Mesenchymal stem cell (in vitro differentiated cells and primary cell): Measurements from ENCODE around the gene STATH. TPM values are rescaled to one million over a fixed set of nuclear protein-coding genes. Genes with fewer than 3 reads are reported as not detected.

Experiments
- DNase-seq: peaks from one replicate; pipeline ENCODE4 v3.0.0-alpha.2; 2013
- H2AFZ ChIP-seq: one replicate; pipeline ENCODE4 v1.6.1; 2013; ENCODE audit warnings: low read depth, mild to moderate bottlenecking, control low read depth, inconsistent platforms, low read length, moderate library complexity
- H2AK5ac ChIP-seq: 2 replicates; pipeline ENCODE4 v1.6.1; 2013; ENCODE audit warnings: low read length, moderate library complexity, mild to moderate bottlenecking, inconsistent platforms; ENCODE audit not compliant: severe bottlenecking
- H2BK120ac ChIP-seq: one replicate; pipeline ENCODE4 v1.6.1; 2013; ENCODE audit warnings: low read depth, mild to moderate bottlenecking, inconsistent platforms, low read length, moderate library complexity
- H2BK12ac ChIP-seq, 2 experiments: one replicate each; pipeline ENCODE4 v1.6.1; 2013; ENCODE audit warnings: inconsistent platforms in 2 of 2, low read length in 2 of 2, mild to moderate bottlenecking in 2 of 2, moderate library complexity in 2 of 2, control low read depth in 1 of 2
- H2BK15ac ChIP-seq: one replicate; pipeline ENCODE4 v1.6.1; 2013; ENCODE audit warnings: mild to moderate bottlenecking, low read depth, inconsistent platforms; ENCODE audit not compliant: poor library complexity, severe bottlenecking
- H2BK5ac ChIP-seq: 2 replicates; pipeline ENCODE4 v1.6.1; 2013; ENCODE audit warnings: low read depth, mild to moderate bottlenecking, low read length, control low read depth, inconsistent platforms; ENCODE audit not compliant: poor library complexity, severe bottlenecking
- H3K14ac ChIP-seq, 2 experiments: one replicate each; pipeline ENCODE4 v1.6.1; 2013; ENCODE audit warnings: inconsistent platforms in 2 of 2, low read length in 2 of 2, control low read depth in 1 of 2, mild to moderate bottlenecking in 1 of 2, moderate library complexity in 1 of 2
- H3K18ac ChIP-seq, 2 experiments: one replicate each; pipeline ENCODE4 v1.6.1; 2013; ENCODE audit warnings: inconsistent platforms in 2 of 2, low read length in 2 of 2, control low read depth in 1 of 2, low read depth in 1 of 2, mild to moderate bottlenecking in 1 of 2
- H3K23ac ChIP-seq, 2 experiments: one replicate each; pipeline ENCODE4 v1.6.1; 2013; ENCODE audit warnings: inconsistent platforms in 2 of 2, low read length in 2 of 2, mild to moderate bottlenecking in 2 of 2, moderate library complexity in 2 of 2, control low read depth in 1 of 2
- H3K27ac ChIP-seq: 2 replicates; pipeline ENCODE4 v1.5.1; 2013; ENCODE audit warnings: mild to moderate bottlenecking, moderate library complexity, low read length, control low read depth, inconsistent platforms; ENCODE audit not compliant: poor library complexity, severe bottlenecking
- H3K27me3 ChIP-seq, 2 experiments: 2 replicates each; pipeline versions ENCODE4 v1.6.1 to v1.7.0; 2013; ENCODE audit warnings: low read length in 2 of 2, mild to moderate bottlenecking in 2 of 2, moderate library complexity in 2 of 2, control low read depth in 1 of 2, inconsistent platforms in 1 of 2; ENCODE audit not compliant: control insufficient read depth in 1 of 2, insufficient read depth in 1 of 2
- H3K36me3 ChIP-seq, 2 experiments: 2 replicates each; pipeline versions ENCODE4 v1.6.1 to v1.7.0; 2013; ENCODE audit warnings: low read length in 2 of 2, control low read depth in 1 of 2, inconsistent platforms in 1 of 2, low read depth in 1 of 2, mild to moderate bottlenecking in 1 of 2; ENCODE audit not compliant: insufficient read depth in 2 of 2, control insufficient read depth in 1 of 2
- H3K4ac ChIP-seq, 2 experiments: one replicate each; pipeline ENCODE4 v1.6.1; 2013; ENCODE audit warnings: inconsistent platforms in 2 of 2, low read length in 2 of 2, mild to moderate bottlenecking in 2 of 2, moderate library complexity in 2 of 2, control low read depth in 1 of 2, low read depth in 1 of 2
- H3K4me1 ChIP-seq: 2 replicates; pipeline ENCODE4 v1.6.1; 2013; ENCODE audit warnings: low read depth, low read length, control low read depth; ENCODE audit not compliant: control insufficient read depth, insufficient read depth
- H3K4me2 ChIP-seq: 2 replicates; pipeline ENCODE4 v1.6.1; 2013; ENCODE audit warnings: low read length, mild to moderate bottlenecking, inconsistent platforms; ENCODE audit not compliant: poor library complexity, severe bottlenecking
- H3K4me3 ChIP-seq, 2 experiments: 2 replicates each; pipeline versions ENCODE4 v1.5.1 to v1.7.0; 2013; ENCODE audit warnings: low read length in 2 of 2, mild to moderate bottlenecking in 2 of 2, control low read depth in 1 of 2, low read depth in 1 of 2; ENCODE audit not compliant: insufficient read depth in 1 of 2
- H3K79me1 ChIP-seq: replicated peaks from 2 replicates; pipeline ENCODE4 v1.6.1; 2013; ENCODE audit warnings: mild to moderate bottlenecking, control low read depth, low read length, inconsistent platforms; ENCODE audit not compliant: poor library complexity, severe bottlenecking
- H3K9ac ChIP-seq: 2 replicates; pipeline ENCODE4 v1.7.0; 2013; ENCODE audit warnings: mild to moderate bottlenecking, low read length, moderate library complexity
- H3K9me3 ChIP-seq: 2 replicates; pipeline ENCODE4 v1.7.0; 2013; ENCODE audit warnings: mild to moderate bottlenecking, low read length; ENCODE audit not compliant: control insufficient read depth
- H4K8ac ChIP-seq: one replicate; pipeline ENCODE4 v1.6.1; 2013; ENCODE audit warnings: inconsistent platforms, mild to moderate bottlenecking, low read length, moderate library complexity
- H4K91ac ChIP-seq: one replicate; pipeline ENCODE4 v1.6.1; 2013; ENCODE audit warnings: mild to moderate bottlenecking, low read length, inconsistent platforms
- WGBS: methylation state at CpG from one replicate; pipeline ENCODE4 v1.1.7; 2013; ENCODE audit warnings: mixed read lengths; 5-methylcytosine and 5-hydroxymethylcytosine counted together
- polyA plus RNA-seq, 2 experiments: library from polyadenylated mRNA; stranded (reverse); fragments of 200-250 nt; gene quantifications; one replicate each; pipeline ENCODE4 v1.2.3, GENCODE V29; 2013

The STATH gene
- polyA plus RNA-seq (2013, experiment 1 of 2), result not detected
- polyA plus RNA-seq (2013, experiment 2 of 2), result not detected

DNA sequence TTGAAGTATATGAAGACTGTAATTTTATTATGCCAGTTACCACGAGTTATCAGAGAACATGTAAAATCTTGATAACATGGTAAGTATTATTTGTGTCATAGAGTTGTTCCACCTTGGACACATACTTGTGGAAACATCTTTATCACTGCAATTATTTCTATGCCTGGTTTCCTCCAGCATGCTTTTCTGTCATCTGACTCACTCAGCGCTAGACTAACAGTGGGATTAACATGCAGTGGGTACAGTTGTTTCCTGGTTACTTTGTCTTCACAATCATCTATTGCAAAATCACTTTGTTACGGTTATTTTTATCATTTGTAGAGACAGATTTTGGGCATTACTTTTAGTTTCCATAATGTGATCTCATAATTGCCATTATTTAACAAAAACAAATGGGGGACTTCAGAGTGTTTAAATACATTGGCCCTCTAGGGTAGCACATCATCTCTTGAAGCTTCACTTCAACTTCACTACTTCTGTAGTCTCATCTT, at the start of gene STATH:
Gene STATH, plus strand, starts transcription at position 441 of the 491 bp plus-strand sequence. CDS start 2,472 bp downstream, outside the sequence.
- Histone ChIP-seq H3K14ac (no peak within 1 kb of the TSS), H3K4ac (no peak within 1 kb of the TSS), H3K18ac (no peak within 1 kb of the TSS), H3K79me1 (no peaks in the 10 kb centered on the region), H2BK120ac (no peak within 1 kb of the TSS), H4K8ac (no peak within 1 kb of the TSS), H3K27ac (no peak within 1 kb of the TSS), H3K4me1 (no peaks in the 10 kb centered on the region), H2BK15ac (no peak within 1 kb of the TSS), H2AFZ (no peak within 1 kb of the TSS), H2BK5ac (no peak within 1 kb of the TSS), H3K27me3 (no peaks in the 10 kb centered on the region), H3K9me3 (no peaks in the 10 kb centered on the region), H3K36me3 (no peaks in the 10 kb centered on the region), H3K4me3 (no peak within 1 kb of the TSS), H2BK12ac (no peak within 1 kb of the TSS), H3K4me2 (no peak within 1 kb of the TSS), H4K91ac (no peak within 1 kb of the TSS), H3K23ac (no peak within 1 kb of the TSS), H3K9ac (no peak within 1 kb of the TSS), H2AK5ac (no peak within 1 kb of the TSS)
- DNase-seq, result no peak
- 83% methylated on average over 1 of the region's 3 CpGs for WGBS

- Histone ChIP-seq H2BK15ac (no peak overlapping the region), H2BK120ac (no peak overlapping the region), H3K4me3 (no peak overlapping the region), H3K27me3 (no peaks in the 10 kb centered on the region), H3K9ac (no peak overlapping the region), H3K36me3 (no peaks in the 10 kb centered on the region), H2BK5ac (no peak overlapping the region), H2BK12ac (no peak overlapping the region), H3K79me1 (no peaks in the 10 kb centered on the region), H3K18ac (no peak overlapping the region), H2AFZ (no peak overlapping the region), H3K4me2 (no peak overlapping the region), H3K4me1 (no peaks in the 10 kb centered on the region), H3K9me3 (no peaks in the 10 kb centered on the region), H3K27ac (no peak overlapping the region), H4K91ac (no peak overlapping the region), H4K8ac (no peak overlapping the region), H3K14ac (no peak overlapping the region), H2AK5ac (no peak overlapping the region), H3K23ac (no peak overlapping the region), H3K4ac (no peak overlapping the region)
- WGBS, result 69% methylated on average over 2 of the region's 3 CpGs
- DNase-seq, result no peak
Measured at GRCh38 chr4:69951602-69952001, 44.2 kb upstream of the STATH start.

DNA sequence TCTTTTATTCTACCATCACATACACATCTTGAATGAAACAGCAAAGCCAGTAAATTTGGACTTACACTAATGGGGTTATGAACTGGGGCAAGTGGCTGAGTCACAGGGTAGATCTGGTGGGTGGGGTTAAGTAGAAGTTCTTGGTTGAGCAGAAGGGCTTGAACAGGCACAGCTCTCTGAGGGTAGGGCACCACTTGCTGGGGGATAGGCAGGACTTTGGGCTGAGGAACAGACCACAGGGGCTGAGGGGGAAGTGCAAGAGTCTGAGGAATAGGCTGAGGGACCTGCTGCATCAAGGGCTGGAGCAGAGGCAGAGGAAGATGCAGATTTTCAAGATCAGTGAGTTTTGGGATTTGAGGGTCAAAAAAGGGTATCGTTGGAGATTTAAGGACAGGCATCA, 38.6 kb upstream of the STATH start:
- no peak overlapping the region for H2AFZ ChIP-seq
- H3K27ac ChIP-seq, result no peak overlapping the region
- no peak overlapping the region for H3K4me3 ChIP-seq
- H4K91ac ChIP-seq, result no peak overlapping the region
- H3K4me1 ChIP-seq, result no peaks in the 10 kb centered on the region
- 92% methylated on average over 1 of the region's 1 CpG for WGBS
- no peak overlapping the region for H2BK12ac ChIP-seq
- no peaks in the 10 kb centered on the region for H3K9me3 ChIP-seq
- H3K27me3 ChIP-seq, result no peaks in the 10 kb centered on the region
- no peaks in the 10 kb centered on the region for H3K79me1 ChIP-seq
- DNase-seq, result no peak
- H3K23ac ChIP-seq, result no peak overlapping the region
- no peak overlapping the region for H2BK5ac ChIP-seq
- H2BK120ac ChIP-seq, result no peak overlapping the region
- no peak overlapping the region for H3K4ac ChIP-seq
- no peak overlapping the region for H3K18ac ChIP-seq
- no peaks in the 10 kb centered on the region for H3K36me3 ChIP-seq
- no peak overlapping the region for H3K4me2 ChIP-seq
- no peak overlapping the region for H2BK15ac ChIP-seq
- no peak overlapping the region for H2AK5ac ChIP-seq
- no peak overlapping the region for H4K8ac ChIP-seq
- no peak overlapping the region for H3K14ac ChIP-seq
- no peak overlapping the region for H3K9ac ChIP-seq

GRCh38 chr4:69965628-69966027, 30.1 kb upstream of the STATH start, which contains the start of gene CSN2:
CSN2 (minus strand) TSS chr4:69965728; CDS start chr4:69960995, 4,733 bp downstream.
- Histone ChIP-seq H3K23ac (no peak within 1 kb of the TSS), H3K27me3 (no peaks in the 10 kb centered on the region), H2AK5ac (no peak within 1 kb of the TSS), H3K4me2 (no peak within 1 kb of the TSS), H2BK120ac (no peak within 1 kb of the TSS), H4K8ac (no peak within 1 kb of the TSS), H4K91ac (no peak within 1 kb of the TSS), H3K36me3 (no peaks in the 10 kb centered on the region), H3K4ac (no peak within 1 kb of the TSS), H3K4me3 (no peak within 1 kb of the TSS), H2AFZ (no peak within 1 kb of the TSS), H3K9me3 (no peaks in the 10 kb centered on the region), H2BK12ac (no peak within 1 kb of the TSS), H3K14ac (no peak within 1 kb of the TSS), H2BK5ac (no peak within 1 kb of the TSS), H3K27ac (no peak within 1 kb of the TSS), H3K4me1 (no peaks in the 10 kb centered on the region), H3K79me1 (no peaks in the 10 kb centered on the region), H2BK15ac (no peak within 1 kb of the TSS), H3K9ac (no peak within 1 kb of the TSS), H3K18ac (no peak within 1 kb of the TSS)
- 100% methylated on average over 1 of the region's 2 CpGs for WGBS
- no peak for DNase-seq
